ENCODE measurements around the gene POU4F3.

The POU4F3 gene

GRCh38 chr5:146321571-146321970 lies 17.1 kb upstream of the POU4F3 start:
- Histone ChIP-seq H3K9ac (ENCODE audit: low read length) (no peak overlapping the region), H3K4me3 (ENCODE audit: low read length) (no peak overlapping the region), H3K4me1 (ENCODE audit: control insufficient read depth, insufficient read depth, low read length) (no peaks in the 10 kb centered on the region), H3K27ac (ENCODE audit: low read depth, low read length) (no peak overlapping the region), H3K36me3 (ENCODE audit: control insufficient read depth, insufficient read depth, low read length) (no peaks in the 10 kb centered on the region), H3K27me3 (ENCODE audit: control insufficient read depth, insufficient read depth, low read length) (no peaks in the 10 kb centered on the region)

DNA sequence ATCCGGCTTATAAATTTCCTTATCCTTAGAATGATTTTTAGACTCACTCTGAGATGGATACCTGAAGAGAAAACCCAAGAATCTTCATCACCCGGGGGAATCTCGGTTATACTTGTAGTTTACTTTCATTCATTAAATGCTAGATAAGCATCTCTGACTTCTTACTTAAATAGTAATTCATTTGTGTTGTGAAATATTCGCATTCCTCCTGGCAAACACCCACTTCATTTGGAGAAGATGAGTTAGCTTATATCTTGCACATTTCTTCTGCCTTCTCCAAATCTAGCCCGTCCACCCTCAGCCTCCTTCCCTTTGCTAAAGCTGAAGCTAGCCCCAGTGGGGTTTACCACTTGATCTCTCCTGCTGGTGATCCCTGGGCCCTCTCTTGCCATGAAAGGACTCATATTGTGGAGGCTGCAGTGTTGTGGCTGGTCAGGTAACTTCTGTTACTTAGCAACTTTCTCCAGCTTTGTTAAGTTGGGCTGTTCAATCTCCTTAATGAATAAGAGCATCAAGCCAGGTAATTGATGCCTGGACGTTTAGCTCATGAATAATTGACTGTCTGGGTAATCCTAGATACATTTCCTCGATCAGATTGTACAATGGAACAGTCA lies 11.3 kb upstream of the POU4F3 start:
- Histone ChIP-seq H3K4me3 (ENCODE audit: low read length) (no peak overlapping the region), H3K27ac (ENCODE audit: low read depth, low read length) (no peak overlapping the region), H3K9ac (ENCODE audit: low read length) (no peak overlapping the region), H3K4me1 (ENCODE audit: control insufficient read depth, insufficient read depth, low read length) (no peaks in the 10 kb centered on the region), H3K36me3 (ENCODE audit: control insufficient read depth, insufficient read depth, low read length) (no peaks in the 10 kb centered on the region), H3K27me3 (ENCODE audit: control insufficient read depth, insufficient read depth, low read length) (no peaks in the 10 kb centered on the region)

DNA sequence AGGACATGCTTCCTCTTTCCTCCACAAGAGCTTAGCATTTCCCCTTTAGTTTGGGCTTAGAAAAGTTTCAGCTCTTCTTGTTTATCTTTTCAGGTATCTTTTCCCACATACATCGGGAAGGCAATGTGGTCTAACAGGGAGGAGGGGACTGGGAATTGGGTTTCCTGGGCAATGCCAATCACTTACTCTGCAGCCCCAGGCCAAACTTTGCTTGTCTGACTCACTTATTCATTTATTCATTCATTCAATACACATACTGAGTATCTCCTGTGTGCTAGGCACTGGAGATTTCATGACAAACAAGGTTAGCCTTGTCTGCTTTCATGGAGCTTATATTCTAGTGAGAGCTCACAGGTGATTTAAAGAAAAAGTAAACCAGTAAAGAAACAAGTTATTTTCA lies 10.7 kb upstream of the POU4F3 start:
- Histone ChIP-seq H3K4me3 (ENCODE audit: low read length) (no peak overlapping the region), H3K9ac (ENCODE audit: low read length) (no peak overlapping the region), H3K27ac (ENCODE audit: low read depth, low read length) (no peak overlapping the region), H3K4me1 (ENCODE audit: control insufficient read depth, insufficient read depth, low read length) (no peaks in the 10 kb centered on the region), H3K27me3 (ENCODE audit: control insufficient read depth, insufficient read depth, low read length) (no peaks in the 10 kb centered on the region), H3K36me3 (ENCODE audit: control insufficient read depth, insufficient read depth, low read length) (no peaks in the 10 kb centered on the region)

GRCh38 chr5:146329697-146330096 lies 8.9 kb upstream of the POU4F3 start:
- Histone ChIP-seq H3K4me3 (ENCODE audit: low read length) (no peak overlapping the region), H3K9ac (ENCODE audit: low read length) (no peak overlapping the region), H3K27me3 (ENCODE audit: control insufficient read depth, insufficient read depth, low read length) (peaks cover 5% of the 10 kb centered on the region), H3K36me3 (ENCODE audit: control insufficient read depth, insufficient read depth, low read length) (no peaks in the 10 kb centered on the region), H3K4me1 (ENCODE audit: control insufficient read depth, insufficient read depth, low read length) (no peaks in the 10 kb centered on the region), H3K27ac (ENCODE audit: low read depth, low read length) (no peak overlapping the region)

- Histone ChIP-seq H3K9ac (ENCODE audit: low read length) (no peak overlapping the region), H3K4me3 (ENCODE audit: low read length) (no peak overlapping the region), H3K27ac (ENCODE audit: low read depth, low read length) (no peak overlapping the region), H3K4me1 (ENCODE audit: control insufficient read depth, insufficient read depth, low read length) (no peaks in the 10 kb centered on the region), H3K27me3 (ENCODE audit: control insufficient read depth, insufficient read depth, low read length) (peaks cover 6% of the 10 kb centered on the region), H3K36me3 (ENCODE audit: control insufficient read depth, insufficient read depth, low read length) (no peaks in the 10 kb centered on the region)
Measured at GRCh38 chr5:146331423-146331822, 7.2 kb upstream of the POU4F3 start.

DNA sequence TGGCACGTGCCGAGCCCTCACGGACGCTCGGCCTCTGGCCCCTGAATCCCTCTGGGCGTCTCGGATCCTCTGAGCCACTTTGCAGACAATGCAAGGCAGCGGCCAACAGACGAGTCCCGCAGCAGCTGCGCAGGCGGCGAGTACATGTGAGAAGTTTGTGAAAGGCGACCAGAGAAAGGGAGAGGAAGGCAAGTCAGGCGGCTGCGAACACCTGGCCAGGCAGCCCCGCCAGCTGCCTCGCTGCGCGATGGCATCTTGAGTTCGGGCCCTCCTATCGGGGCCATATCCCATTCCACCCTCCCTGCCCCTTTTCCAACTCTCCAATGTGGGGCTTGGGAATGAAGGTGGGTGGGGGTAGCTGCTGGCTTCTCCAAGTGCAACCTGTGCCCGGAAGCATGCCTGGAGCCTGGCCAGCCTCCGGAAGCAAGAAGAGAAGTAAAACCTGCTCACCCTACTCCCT lies 4.5 kb upstream of the POU4F3 start:
- no peak overlapping the region for H3K27ac ChIP-seq (ENCODE audit: low read depth, low read length)
- no peaks in the 10 kb centered on the region for H3K36me3 ChIP-seq (ENCODE audit: control insufficient read depth, insufficient read depth, low read length)
- no peaks in the 10 kb centered on the region for H3K4me1 ChIP-seq (ENCODE audit: control insufficient read depth, insufficient read depth, low read length)
- no peak overlapping the region for H3K4me3 ChIP-seq (ENCODE audit: low read length)
- no peak overlapping the region for H3K9ac ChIP-seq (ENCODE audit: low read length)
- H3K27me3 ChIP-seq (ENCODE audit: control insufficient read depth, insufficient read depth, low read length): peaks cover 10% of the 10 kb centered on the region

- no peaks in the 10 kb centered on the region for H3K36me3 ChIP-seq (ENCODE audit: control insufficient read depth, insufficient read depth, low read length)
- H3K27me3 ChIP-seq (ENCODE audit: control insufficient read depth, insufficient read depth, low read length): peaks cover 26% of the 10 kb centered on the region
- no peak overlapping the region for H3K4me3 ChIP-seq (ENCODE audit: low read length)
- no peak overlapping the region for H3K27ac ChIP-seq (ENCODE audit: low read depth, low read length)
- H3K9ac ChIP-seq (ENCODE audit: low read length): no peak overlapping the region
- no peaks in the 10 kb centered on the region for H3K4me1 ChIP-seq (ENCODE audit: control insufficient read depth, insufficient read depth, low read length)
Measured at GRCh38 chr5:146336197-146336596, 2.4 kb upstream of the POU4F3 start.

GRCh38 chr5:146337264-146337904 lies 1.3 kb upstream of the POU4F3 start:
- Histone ChIP-seq H3K4me1 (ENCODE audit: control insufficient read depth, insufficient read depth, low read length) (no peaks in the 10 kb centered on the region), H3K27ac (ENCODE audit: low read depth, low read length) (no peak overlapping the region), H3K27me3 (ENCODE audit: control insufficient read depth, insufficient read depth, low read length) (peaks cover 32% of the 10 kb centered on the region), H3K9ac (ENCODE audit: low read length) (no peak overlapping the region), H3K36me3 (ENCODE audit: control insufficient read depth, insufficient read depth, low read length) (no peaks in the 10 kb centered on the region), H3K4me3 (ENCODE audit: low read length) (no peak overlapping the region)

GRCh38 chr5:146337928-146338327 lies 711 bp upstream of the POU4F3 start:
- Histone ChIP-seq H3K27ac (ENCODE audit: low read depth, low read length) (no peak overlapping the region), H3K4me1 (ENCODE audit: control insufficient read depth, insufficient read depth, low read length) (no peaks in the 10 kb centered on the region), H3K9ac (ENCODE audit: low read length) (no peak overlapping the region), H3K4me3 (ENCODE audit: low read length) (no peak overlapping the region), H3K36me3 (ENCODE audit: control insufficient read depth, insufficient read depth, low read length) (no peaks in the 10 kb centered on the region), H3K27me3 (ENCODE audit: control insufficient read depth, insufficient read depth, low read length) (peaks cover 32% of the 10 kb centered on the region)

DNA sequence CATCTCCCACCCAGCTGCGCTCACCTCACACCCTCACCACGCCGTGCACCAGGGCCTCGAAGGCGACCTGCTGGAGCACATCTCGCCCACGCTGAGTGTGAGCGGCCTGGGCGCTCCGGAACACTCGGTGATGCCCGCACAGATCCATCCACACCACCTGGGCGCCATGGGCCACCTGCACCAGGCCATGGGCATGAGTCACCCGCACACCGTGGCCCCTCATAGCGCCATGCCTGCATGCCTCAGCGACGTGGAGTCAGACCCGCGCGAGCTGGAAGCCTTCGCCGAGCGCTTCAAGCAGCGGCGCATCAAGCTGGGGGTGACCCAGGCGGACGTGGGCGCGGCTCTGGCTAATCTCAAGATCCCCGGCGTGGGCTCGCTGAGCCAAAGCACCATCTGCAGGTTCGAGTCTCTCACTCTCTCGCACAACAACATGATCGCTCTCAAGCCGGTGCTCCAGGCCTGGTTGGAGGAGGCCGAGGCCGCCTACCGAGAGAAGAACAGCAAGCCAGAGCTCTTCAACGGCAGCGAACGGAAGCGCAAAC lies 1.1 kb downstream of the POU4F3 start:
- Histone ChIP-seq H3K4me3 (ENCODE audit: low read length) (no peak overlapping the region), H3K4me1 (ENCODE audit: control insufficient read depth, insufficient read depth, low read length) (no peaks in the 10 kb centered on the region), H3K36me3 (ENCODE audit: control insufficient read depth, insufficient read depth, low read length) (no peaks in the 10 kb centered on the region), H3K27me3 (ENCODE audit: control insufficient read depth, insufficient read depth, low read length) (peaks cover 35% of the 10 kb centered on the region), H3K9ac (ENCODE audit: low read length) (no peak overlapping the region), H3K27ac (ENCODE audit: low read depth, low read length) (no peak overlapping the region)

- Histone ChIP-seq H3K27ac (ENCODE audit: low read depth, low read length) (no peak overlapping the region), H3K9ac (ENCODE audit: low read length) (no peak overlapping the region), H3K27me3 (ENCODE audit: control insufficient read depth, insufficient read depth, low read length) (peaks cover 40% of the 10 kb centered on the region), H3K36me3 (ENCODE audit: control insufficient read depth, insufficient read depth, low read length) (no peaks in the 10 kb centered on the region), H3K4me1 (ENCODE audit: control insufficient read depth, insufficient read depth, low read length) (no peaks in the 10 kb centered on the region), H3K4me3 (ENCODE audit: low read length) (no peak overlapping the region)
Measured at GRCh38 chr5:146340260-146341081, 1.8 kb downstream of the POU4F3 start.

DNA sequence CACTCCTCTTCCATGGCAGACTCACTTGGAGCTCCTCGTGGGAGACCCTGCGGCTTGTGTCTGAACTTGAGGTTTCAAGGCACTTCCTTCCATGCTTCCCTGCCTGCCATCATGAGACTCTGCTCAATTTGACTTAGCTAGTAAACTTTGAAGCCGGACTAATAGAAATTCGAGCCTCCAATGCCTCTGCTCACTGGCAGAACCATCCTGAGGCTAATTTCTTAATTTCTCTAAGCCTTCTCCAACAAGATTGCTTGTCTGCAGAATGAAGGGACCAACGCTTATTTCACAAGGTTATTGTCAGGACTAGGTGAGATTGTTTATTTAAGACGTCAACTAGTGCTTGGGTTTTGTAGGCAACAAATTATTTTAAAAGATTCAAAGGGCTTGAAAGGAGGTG lies 3.2 kb downstream of the POU4F3 start:
- H3K27ac ChIP-seq (ENCODE audit: low read depth, low read length): no peak overlapping the region
- H3K4me1 ChIP-seq (ENCODE audit: control insufficient read depth, insufficient read depth, low read length): no peaks in the 10 kb centered on the region
- no peaks in the 10 kb centered on the region for H3K36me3 ChIP-seq (ENCODE audit: control insufficient read depth, insufficient read depth, low read length)
- H3K4me3 ChIP-seq (ENCODE audit: low read length): no peak overlapping the region
- no peak overlapping the region for H3K9ac ChIP-seq (ENCODE audit: low read length)
- peaks cover 39% of the 10 kb centered on the region for H3K27me3 ChIP-seq (ENCODE audit: control insufficient read depth, insufficient read depth, low read length)

Data from rectal smooth muscle tissue (tissue), 1 donor.